ACC112 (cell line): ENCODE measurements around the gene CADPS.

Source experiments
- H2AFZ ChIP-seq: fragments of 200-600 bp; sonication (generic); one replicate; pipeline ENCODE4 v1.6.0; 2017; ENCODE audit warnings: antibody characterized with exemption, low read length; ENCODE audit not compliant: unreplicated experiment
- H3K27ac ChIP-seq: fragments of 200-600 bp; sonication (generic); 2 replicates; pipeline ENCODE4 v1.5.1; 2014; ENCODE audit warnings: low read depth, mild to moderate bottlenecking, antibody characterized with exemption, low read length, moderate library complexity
- H3K27me3 ChIP-seq: fragments of 200-600 bp; sonication (generic); 2 replicates; pipeline ENCODE4 v1.6.1; 2014; ENCODE audit warnings: mild to moderate bottlenecking, antibody characterized with exemption, low read length, moderate library complexity, mixed read lengths; ENCODE audit not compliant: insufficient read depth
- H3K36me3 ChIP-seq: fragments of 200-600 bp; sonication (generic); 2 replicates; pipeline ENCODE4 v1.6.1; 2016; ENCODE audit warnings: mild to moderate bottlenecking, antibody characterized with exemption, low read length, moderate library complexity, mixed read lengths; ENCODE audit not compliant: insufficient read depth
- H3K4me1 ChIP-seq: fragments of 200-600 bp; sonication (generic); one replicate; pipeline ENCODE4 v1.6.1; 2016; ENCODE audit warnings: low read length, mixed read lengths; ENCODE audit not compliant: insufficient read depth, unreplicated experiment, control insufficient read depth
- H3K4me3 ChIP-seq: fragments of 200-600 bp; sonication (generic); 2 replicates; pipeline ENCODE4 v1.5.1; 2014; ENCODE audit warnings: mild to moderate bottlenecking, low read depth, low read length
- H3K79me2 ChIP-seq: fragments of 200-600 bp; sonication (generic); one replicate; pipeline ENCODE4 v1.6.0; 2016; ENCODE audit warnings: low read length; ENCODE audit not compliant: control insufficient read depth, unreplicated experiment, insufficient read depth

The CADPS gene

DNA sequence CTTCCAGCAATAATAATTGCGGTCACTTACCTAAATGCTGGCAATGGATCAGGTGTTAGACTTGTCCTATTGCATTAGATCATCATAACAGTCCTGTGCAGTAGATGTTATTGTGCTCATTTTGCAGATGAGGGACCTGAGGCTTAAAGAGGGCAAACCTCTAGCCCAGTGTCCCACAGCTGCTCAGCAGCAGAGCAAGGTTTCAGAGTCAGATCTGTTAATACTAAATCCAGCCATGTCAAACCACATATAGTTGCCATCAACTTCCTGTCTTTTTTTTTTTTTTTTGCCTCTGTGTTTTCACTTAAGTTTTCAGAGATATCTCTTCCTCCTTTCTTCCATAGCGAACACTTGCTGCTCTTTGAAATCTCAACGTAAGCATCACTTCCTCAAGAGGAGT, 514.0 kb downstream of the CADPS start:
- no peak overlapping the region for H2AFZ ChIP-seq

DNA sequence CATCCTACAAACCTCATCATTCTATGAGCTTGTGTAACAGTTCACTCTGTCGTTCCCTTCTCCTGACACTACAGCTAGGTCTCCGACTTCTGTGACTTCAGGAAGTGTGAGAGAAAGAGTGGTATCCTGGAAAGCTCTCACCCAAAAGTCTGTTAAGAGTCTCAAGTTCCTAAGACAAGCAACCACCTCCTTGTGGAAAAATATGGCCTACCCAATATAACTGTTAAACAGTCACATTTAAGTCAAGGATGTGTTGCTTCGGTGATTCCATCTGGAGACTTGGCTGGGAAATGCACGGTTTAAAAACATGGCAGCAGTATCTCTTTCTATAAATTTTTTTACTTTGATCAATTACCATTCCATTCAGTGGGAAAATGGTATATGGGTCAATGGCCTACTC, 515.7 kb downstream of the CADPS start:
- no peak overlapping the region for H2AFZ ChIP-seq
- no peak overlapping the region for H3K4me3 ChIP-seq
- H3K79me2 ChIP-seq: no peaks in the 10 kb centered on the region
- no peaks in the 10 kb centered on the region for H3K4me1 ChIP-seq
- H3K27me3 ChIP-seq: peaks cover 84% of the 10 kb centered on the region
- H3K27ac ChIP-seq: no peak overlapping the region
- no peaks in the 10 kb centered on the region for H3K36me3 ChIP-seq

More for the DNA sequence above, 514.0 kb downstream of the CADPS start:
- no peaks in the 10 kb centered on the region for H3K4me1 ChIP-seq
- no peak overlapping the region for H3K27ac ChIP-seq
- H3K79me2 ChIP-seq: no peaks in the 10 kb centered on the region
- H3K27me3 ChIP-seq: peaks cover 84% of the 10 kb centered on the region
- H3K4me3 ChIP-seq: no peak overlapping the region
- H3K36me3 ChIP-seq: no peaks in the 10 kb centered on the region

DNA sequence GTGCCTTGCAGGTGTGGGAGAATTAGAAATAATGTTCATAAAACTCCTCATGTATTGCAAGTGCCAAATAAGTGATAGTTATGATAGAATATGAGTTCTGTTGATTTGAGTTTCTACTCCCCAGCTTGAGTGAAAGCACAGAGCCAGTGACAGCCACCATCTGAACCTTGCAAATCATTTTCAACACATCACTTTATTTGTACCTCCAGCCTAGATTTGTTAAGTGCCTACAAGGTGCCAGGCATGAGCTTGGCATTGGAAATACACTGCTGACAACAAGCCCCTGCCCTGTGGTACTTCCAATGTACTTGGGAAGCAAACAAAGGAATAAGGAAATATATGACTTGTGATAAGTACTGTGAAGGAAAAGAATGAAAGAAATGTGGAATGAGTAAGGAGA, 518.9 kb downstream of the CADPS start:
- Histone ChIP-seq H3K4me3 (no peak overlapping the region), H3K27me3 (peaks cover 90% of the 10 kb centered on the region), H3K79me2 (no peaks in the 10 kb centered on the region), H3K27ac (no peak overlapping the region), H3K36me3 (no peaks in the 10 kb centered on the region), H2AFZ (no peak overlapping the region), H3K4me1 (no peaks in the 10 kb centered on the region)

DNA sequence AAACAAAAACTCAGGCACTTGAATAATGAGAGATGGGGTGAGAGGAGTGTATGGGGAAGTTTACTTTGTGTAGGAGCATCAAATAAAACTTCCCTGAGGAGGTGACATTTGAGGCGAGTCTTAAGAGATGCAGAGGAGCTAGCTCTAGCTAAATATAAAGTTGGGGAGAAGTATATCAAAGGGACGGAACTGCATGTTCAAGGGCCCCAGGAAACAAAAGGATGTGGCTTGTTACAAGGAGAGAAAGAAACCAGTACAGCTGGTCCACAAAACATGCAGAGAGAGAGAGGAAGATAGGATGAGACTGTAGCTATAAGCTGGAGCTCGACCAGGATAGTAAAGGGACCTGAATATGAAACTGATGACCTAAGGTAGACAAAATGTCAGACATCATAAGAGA, 519.5 kb downstream of the CADPS start:
- Histone ChIP-seq H2AFZ (no peak overlapping the region), H3K27me3 (peaks cover 91% of the 10 kb centered on the region), H3K27ac (no peak overlapping the region), H3K4me3 (no peak overlapping the region), H3K36me3 (no peaks in the 10 kb centered on the region), H3K79me2 (no peaks in the 10 kb centered on the region), H3K4me1 (no peaks in the 10 kb centered on the region)
